HepG2 (cell line): Measurements from ENCODE around the gene ENO3. TPM values are rescaled to one million over a fixed set of nuclear protein-coding genes. Genes with fewer than 3 reads are reported as not detected.
A peak's percentile ranks its signal among the peaks of the same experiment; 100 is the strongest.

Experiments used
- BHLHE40 ChIP-seq: IDR thresholded peaks from 2 replicates; pipeline ENCODE4 v1.6.1; 2011; ENCODE audit warnings: low read length, improper control_type of control experiment
- BRD4 ChIP-seq: sonication (generic); formaldehyde crosslinking; IDR thresholded peaks from 2 replicates; pipeline ENCODE4 v1.4.0; 2020; ENCODE audit warnings: missing genetic modification reagents
- GZF1 ChIP-seq: sonication (generic); formaldehyde crosslinking; IDR thresholded peaks from 2 replicates; pipeline ENCODE4 v1.5.1; 2020; ENCODE audit warnings: mild to moderate bottlenecking, missing genetic modification reagents
- HCFC1 ChIP-seq: fragments of 150-350 bp; IDR thresholded peaks from 2 replicates; pipeline ENCODE4 v1.6.1; 2014; ENCODE audit warnings: low read depth, low read length
- HNF4A ChIP-seq: sonication (generic); formaldehyde crosslinking; IDR thresholded peaks from 2 replicates; pipeline ENCODE4 v1.4.0; 2020; ENCODE audit warnings: missing genetic modification reagents
- KDM5B ChIP-seq: sonication (generic); formaldehyde crosslinking; IDR thresholded peaks from 2 replicates; pipeline ENCODE4 v1.4.0; 2020; ENCODE audit warnings: missing genetic modification reagents, mild to moderate bottlenecking, borderline replicate concordance
- NFE2L2 ChIP-seq: fragments of 150-350 bp; IDR thresholded peaks from 2 replicates; pipeline ENCODE4 v1.6.1; 2014; ENCODE audit warnings: low read length
- NKX3-1 ChIP-seq: sonication (generic); formaldehyde crosslinking; IDR thresholded peaks from 2 replicates; pipeline ENCODE4 v1.5.0; 2020; ENCODE audit warnings: missing genetic modification reagents
- RARA ChIP-seq: IDR thresholded peaks from 2 replicates; pipeline ENCODE4 v1.6.1; 2016; ENCODE audit warnings: missing genetic modification reagents, missing compliant biosample characterization
- RBFOX2 ChIP-seq: fragments of 200-400 bp; formaldehyde crosslinking; IDR thresholded peaks from 2 replicates; pipeline ENCODE4 v1.6.1; 2017; ENCODE audit warnings: low read depth, mild to moderate bottlenecking, low read length
- REL ChIP-seq: sonication (generic); formaldehyde crosslinking; conservative IDR thresholded peaks from 2 replicates; pipeline ENCODE4 v1.8.0; 2022; ENCODE audit warnings: mild to moderate bottlenecking, missing genetic modification reagents, moderate library complexity
- RFXANK ChIP-seq: IDR thresholded peaks from 2 replicates; pipeline ENCODE4 v1.6.1; 2016
- ZFP91 ChIP-seq: sonication (generic); formaldehyde crosslinking; IDR thresholded peaks from 2 replicates; pipeline ENCODE4 v1.9.0; 2022; ENCODE audit warnings: missing genetic modification reagents, mild to moderate bottlenecking, borderline replicate concordance
- ZNF12 ChIP-seq: sonication (generic); formaldehyde crosslinking; IDR thresholded peaks from 2 replicates; pipeline ENCODE4 v1.5.0; 2020; ENCODE audit warnings: missing genetic modification reagents
- ZNF407 ChIP-seq: sonication (generic); formaldehyde crosslinking; IDR thresholded peaks from one replicate; pipeline ENCODE4 v1.5.1; 2020; ENCODE audit warnings: mild to moderate bottlenecking, missing genetic modification reagents; ENCODE audit errors: not compliant biosample characterization
- ZNF503 ChIP-seq: sonication (generic); formaldehyde crosslinking; IDR thresholded peaks from 2 replicates; pipeline ENCODE4 v1.4.0; 2020; ENCODE audit warnings: missing genetic modification reagents
- ZSCAN5A ChIP-seq: sonication (generic); formaldehyde crosslinking; IDR thresholded peaks from 2 replicates; pipeline ENCODE4 v1.8.0; 2022; ENCODE audit warnings: mild to moderate bottlenecking, missing genetic modification reagents, borderline replicate concordance
- polyA plus RNA-seq, 8 experiments: library from polyadenylated mRNA; depleted of rRNA in 3 of 8; stranded (reverse) in 7 of 8; unstranded in 1 of 8; fragments of >200 nt; fragmentation: Illumina TruSeq in 4 of 8; extraction: Trizol in 4 of 8; gene quantifications; 2 replicates each; pipeline versions ENCODE4 v1.2.1 to v1.2.3, GENCODE V29; 2011 to 2016; ENCODE audit warnings: low read depth in 4 of 8, missing spikeins in 1 of 8, mixed read lengths in 1 of 8; ENCODE audit not compliant: insufficient read depth in 1 of 8
- total RNA-seq, 5 experiments: library from RNA; depleted of rRNA; stranded (reverse); fragments of >200 nt; fragmentation: Illumina TruSeq; extraction: Trizol; gene quantifications; 2 replicates each; pipeline ENCODE4 v1.2.3, GENCODE V29; 2016; ENCODE audit warnings: low read depth in 1 of 5

Gene ENO3
- total and polyA plus RNA-seq, 2 of the 13 experiments (the other 11 are each of a cell fraction or from before 2014, with no cell fraction given): 59.8 to 69.8 TPM

- TF ChIP-seq ZFP91 (CRISPR knock-in tag) (peak; percentile 19; the same call in 1 of the 2 replicates), RARA (CRISPR knock-in tag) (peak; percentile 80), ZNF407 (CRISPR knock-in tag) (peak; percentile 43), GZF1 (no peak), REL (CRISPR knock-in tag) (peak; percentile 91), HCFC1 (no peak), KDM5B (CRISPR knock-in tag) (peak; percentile 81; the same call in 1 of the 2 replicates), ZNF503 (CRISPR knock-in tag) (peak; percentile 5; the same call in 1 of the 2 replicates), ZNF12 (CRISPR knock-in tag) (0 out of 2 replicates have a peak, but pooled peaks have one; percentile 19), BHLHE40 (peak; percentile 88), BRD4 (peak; percentile 11; the same call in 1 of the 2 replicates), NKX3-1 (no peak), HNF4A (peak; percentile 35), NFE2L2 (no peak), RFXANK (CRISPR knock-in tag) (no peak), ZSCAN5A (CRISPR knock-in tag) (peak; percentile 80; the same call in 1 of the 2 replicates), RBFOX2 (peak; percentile 94)
Observed at GRCh38 chr17:4949321-4950074, 1.4 kb upstream of the ENO3 start (continued).
